Right lobe of liver (tissue), 6 donors: ENCODE results near the gene ST3GAL5. TPM values are rescaled to one million over a fixed set of nuclear protein-coding genes. Genes with fewer than 3 reads are reported as not detected.

Experiments used
- ATAC-seq, 4 donors: fragments of 200-7000 bp; cut with Tn5 transposase; one replicate each; pipeline ENCODE4 v1.9.1; 2020; ENCODE audit warnings: mild to moderate bottlenecking in 4 of 4, moderate library complexity in 4 of 4
- DNase-seq, 3 donors: peaks; one replicate each; pipeline ENCODE4 v3.0.0-alpha.2; 2020
- H3K27ac ChIP-seq, 3 donors: fragments of 200-600 bp; one replicate each; pipeline ENCODE4 v1.8.0; 2022
- H3K27me3 ChIP-seq, 2 donors: fragments of 200-600 bp; one replicate each; pipeline ENCODE4 v1.8.0; 2022
- H3K36me3 ChIP-seq, 4 donors: fragments of 200-600 bp; sonication (generic) in 1 of 4; one replicate each; pipeline versions ENCODE4 v1.5.1 to v1.8.0; 2017 to 2022; ENCODE audit warnings: control low read depth in 1 of 4
- H3K4me1 ChIP-seq, 4 donors: fragments of 200-600 bp; sonication (generic) in 1 of 4; one replicate each; pipeline versions ENCODE4 v1.5.1 to v1.8.0; 2017 to 2022; ENCODE audit warnings: control low read depth in 1 of 4
- H3K4me3 ChIP-seq, 3 donors: fragments of 200-600 bp; one replicate each; pipeline ENCODE4 v1.8.0; 2022
- H3K9me3 ChIP-seq, 4 donors: fragments of 200-600 bp; sonication (generic) in 1 of 4; one replicate each; pipeline versions ENCODE4 v1.5.1 to v1.8.0; 2017 to 2022; ENCODE audit warnings: control low read depth in 1 of 4
- POLR2A ChIP-seq: fragments of 450-650 bp; IDR thresholded peaks from one replicate; pipeline ENCODE4 v1.6.1; 2017; ENCODE audit warnings: antibody characterized with exemption, mild to moderate bottlenecking
- WGBS: methylation state at CpG from one replicate; pipeline ENCODE4 v1.1.6; 2018; ENCODE audit warnings: low coverage, low lambda C conversion rate; ENCODE audit not compliant: insufficient coverage; ENCODE audit errors: missing lambda C conversion rate; 5-methylcytosine and 5-hydroxymethylcytosine counted together
- intact Hi-C, 2 donors: fragments of 100-400 bp; cut with DNase I; formaldehyde crosslinking; loops; one replicate each; pipeline versions ENCODE4 v1.11.2 to v1.14.1; 2022
- total RNA-seq, 6 experiments: library from RNA; depleted of rRNA in 2 of 6; stranded (reverse); fragments of >200 nt in 2 of 6; fragmentation: NEBNext Ultra II Directional in 3 of 6; extraction: Animal tissue kit (Norgen Biotek cat#: 25700) in 3 of 6; gene quantifications; one replicate each; pipeline versions ENCODE4 v1.1.0 to v1.2.4, GENCODE V29; 2016 to 2023
- TF ChIP-seq, protein P1 (sequence below), 4 donors: fragments of 200-600 bp in 3 of 4; fragments of 450-650 bp in 1 of 4; IDR thresholded peaks; one replicate each; pipeline versions ENCODE4 v1.5.1 to v1.8.0; 2016 to 2022; ENCODE audit warnings: antibody characterized with exemption in 4 of 4, mild to moderate bottlenecking in 2 of 4
- donor health status: DM: no; HTN: yes; CAD: no.
- donor health status: DM: no; HTN: no; CAD: no.
- donor health status: DM: no; HTN: no; CAD: no.
- donor health status: DM: no; HTN: yes; CAD: no.
- donor health status: DM: no; HTN: yes; CAD: no.

Gene ST3GAL5
- total RNA-seq, 6 experiments from 2014 or later, result 8.6 to 22.2 (median 10.9) TPM

DNA sequence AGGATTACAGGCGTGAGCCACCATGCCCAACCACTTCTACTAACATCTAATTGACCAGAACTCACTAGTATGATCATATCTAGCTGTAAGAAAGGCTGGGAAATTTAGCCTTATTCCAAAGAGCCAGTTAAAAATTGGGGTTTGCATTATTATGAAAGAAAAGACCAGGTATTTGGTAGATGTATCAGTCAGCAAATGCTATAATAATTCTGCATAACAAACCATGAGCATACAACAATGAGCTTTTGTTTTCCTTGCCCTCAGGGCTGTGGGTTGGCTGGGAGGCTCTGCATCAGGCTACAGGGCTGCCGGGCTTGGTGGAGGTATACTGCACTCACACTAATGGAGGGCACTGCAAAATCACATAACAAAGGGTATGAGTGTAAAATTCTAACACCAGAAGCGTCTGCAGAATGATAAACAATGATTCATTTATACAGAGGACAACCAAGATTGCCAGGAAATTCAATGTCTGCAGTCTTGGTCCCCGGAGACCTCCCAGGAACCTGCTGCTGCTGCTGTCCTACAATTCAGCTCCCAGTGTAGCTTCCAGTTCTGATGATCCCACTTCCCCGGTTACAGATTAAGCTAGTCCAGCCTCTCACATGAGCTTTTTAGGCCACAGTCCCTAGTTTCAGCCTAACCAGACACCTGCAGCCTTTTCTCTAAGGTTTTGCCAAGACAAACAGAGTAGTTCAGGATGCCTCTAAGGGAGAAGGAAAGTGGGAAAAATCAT is 32.2 kb upstream of the ST3GAL5 start:
- intact Hi-C loops, result no loop called here
- WGBS, result 22% methylated on average over 4 of the region's 5 CpGs
- DNase-seq (peak in 1 of 3 donors; percentile 76), ATAC-seq (peak; percentile 76 to 87 (median 81))
- Histone ChIP-seq H3K9me3 (no peaks in the 10 kb centered on the region), H3K36me3 (no peaks in the 10 kb centered on the region), H3K27ac (peak overlapping the region in 2 of 3 donors; percentile 60 to 74), H3K4me3 (no peak overlapping the region), H3K4me1 (peaks cover 0 to 48% (median 15%) of the 10 kb centered on the region in 4 donors), H3K27me3 (no peaks in the 10 kb centered on the region)
- no peak for TF ChIP-seq POLR2A
- TF ChIP-seq, protein P1, sequence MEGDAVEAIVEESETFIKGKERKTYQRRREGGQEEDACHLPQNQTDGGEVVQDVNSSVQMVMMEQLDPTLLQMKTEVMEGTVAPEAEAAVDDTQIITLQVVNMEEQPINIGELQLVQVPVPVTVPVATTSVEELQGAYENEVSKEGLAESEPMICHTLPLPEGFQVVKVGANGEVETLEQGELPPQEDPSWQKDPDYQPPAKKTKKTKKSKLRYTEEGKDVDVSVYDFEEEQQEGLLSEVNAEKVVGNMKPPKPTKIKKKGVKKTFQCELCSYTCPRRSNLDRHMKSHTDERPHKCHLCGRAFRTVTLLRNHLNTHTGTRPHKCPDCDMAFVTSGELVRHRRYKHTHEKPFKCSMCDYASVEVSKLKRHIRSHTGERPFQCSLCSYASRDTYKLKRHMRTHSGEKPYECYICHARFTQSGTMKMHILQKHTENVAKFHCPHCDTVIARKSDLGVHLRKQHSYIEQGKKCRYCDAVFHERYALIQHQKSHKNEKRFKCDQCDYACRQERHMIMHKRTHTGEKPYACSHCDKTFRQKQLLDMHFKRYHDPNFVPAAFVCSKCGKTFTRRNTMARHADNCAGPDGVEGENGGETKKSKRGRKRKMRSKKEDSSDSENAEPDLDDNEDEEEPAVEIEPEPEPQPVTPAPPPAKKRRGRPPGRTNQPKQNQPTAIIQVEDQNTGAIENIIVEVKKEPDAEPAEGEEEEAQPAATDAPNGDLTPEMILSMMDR (IDR thresholded peaks at IDR 0.05), result no peak

DNA sequence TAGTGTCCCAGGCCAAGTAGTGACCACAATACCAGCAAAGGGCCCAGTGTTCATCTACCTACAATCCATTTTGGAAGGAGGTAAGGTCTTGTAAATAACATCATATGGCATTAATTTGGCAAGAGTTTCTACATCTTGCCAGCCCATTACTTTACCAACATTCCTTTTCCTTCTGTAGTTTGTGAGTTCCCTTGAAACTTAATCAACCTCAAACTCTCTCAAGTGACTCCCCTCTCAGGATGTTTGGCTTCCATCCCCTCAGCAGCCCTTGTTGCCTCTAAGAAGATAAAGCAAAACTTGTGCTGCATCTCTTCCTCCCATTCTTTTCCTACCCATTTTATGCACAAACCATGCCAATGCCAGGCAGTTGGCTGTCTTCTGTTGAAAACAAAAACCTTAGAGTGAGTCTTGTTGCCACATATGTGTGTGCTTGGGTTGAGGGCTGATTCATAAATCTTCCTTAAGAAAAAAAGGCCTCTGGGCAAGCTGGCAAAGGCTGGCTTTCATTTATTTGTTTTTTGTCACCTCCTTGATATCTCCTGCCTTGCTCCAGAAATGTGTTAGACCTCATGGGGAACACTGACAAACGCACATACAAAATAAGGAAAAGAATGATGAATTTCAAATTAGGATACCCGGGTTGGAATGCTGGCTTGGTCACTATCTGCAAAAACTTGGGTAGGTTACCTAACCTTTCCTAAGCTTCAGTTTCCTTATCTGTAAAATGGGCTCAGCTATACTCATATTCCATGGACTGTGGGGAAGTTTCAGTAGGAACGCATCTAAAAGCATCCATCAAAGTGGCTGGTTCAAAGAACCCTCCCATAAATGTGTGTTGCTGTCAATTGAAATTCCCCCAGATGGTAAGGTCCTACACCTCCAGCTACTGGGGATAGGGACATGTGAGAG is 29.4 kb upstream of the ST3GAL5 start:
- Histone ChIP-seq H3K27ac (no peak overlapping the region), H3K27me3 (no peaks in the 10 kb centered on the region), H3K9me3 (no peaks in the 10 kb centered on the region), H3K36me3 (no peaks in the 10 kb centered on the region), H3K4me3 (no peak overlapping the region), H3K4me1 (peaks cover 0 to 44% (median 10%) of the 10 kb centered on the region in 4 donors)
- DNase-seq (no peak), ATAC-seq (no peak)
- intact Hi-C loops, result no loop called here
- 58% methylated on average over 3 of the region's 3 CpGs for WGBS
- TF ChIP-seq, protein P1 (IDR thresholded peaks at IDR 0.05), result no peak
- TF ChIP-seq POLR2A, result no peak

DNA sequence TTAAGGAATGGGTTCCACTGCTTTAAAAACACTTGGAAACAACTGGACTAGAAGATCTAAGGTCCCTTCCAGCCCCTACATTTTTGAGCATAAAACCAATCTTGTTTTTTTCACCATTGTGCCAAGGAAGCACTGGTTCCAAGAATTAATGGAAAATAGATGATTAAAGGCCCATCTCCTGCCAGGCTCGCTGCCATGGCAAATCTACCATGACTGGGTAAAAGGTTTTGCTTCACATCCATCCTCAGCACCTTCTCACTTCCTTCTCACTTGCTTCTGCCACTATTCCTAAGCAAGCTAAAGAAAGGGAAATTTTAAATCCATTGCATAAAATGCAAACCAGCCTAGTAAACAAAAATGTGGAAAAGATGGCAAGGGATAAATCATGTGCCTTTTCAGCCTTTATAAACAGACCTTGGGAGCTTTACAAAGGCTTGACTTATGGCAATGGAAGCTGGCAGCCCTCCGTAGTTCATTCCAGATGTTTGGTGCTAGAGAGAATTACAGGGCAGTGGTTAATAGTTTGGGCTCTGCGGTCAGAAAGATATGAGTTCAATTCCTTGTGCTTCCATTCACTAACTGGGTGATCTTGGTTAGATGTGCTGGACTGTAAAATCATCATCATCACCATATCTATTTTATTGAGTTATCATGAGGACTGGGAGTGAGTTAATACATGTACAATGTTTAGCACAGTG is 27.0 kb upstream of the ST3GAL5 start:
- TF ChIP-seq, protein P1 (IDR thresholded peaks at IDR 0.05), result no peak
- TF ChIP-seq POLR2A, result no peak
- Histone ChIP-seq H3K27me3 (no peaks in the 10 kb centered on the region), H3K36me3 (no peaks in the 10 kb centered on the region), H3K4me3 (no peak overlapping the region), H3K4me1 (peaks cover 0 to 27% (median 5%) of the 10 kb centered on the region in 4 donors), H3K9me3 (no peaks in the 10 kb centered on the region), H3K27ac (no peak overlapping the region)
- intact Hi-C loops, result no loop called here
- DNase-seq (no peak), ATAC-seq (no peak)
- 100% methylated on average over 3 of the region's 3 CpGs for WGBS

DNA sequence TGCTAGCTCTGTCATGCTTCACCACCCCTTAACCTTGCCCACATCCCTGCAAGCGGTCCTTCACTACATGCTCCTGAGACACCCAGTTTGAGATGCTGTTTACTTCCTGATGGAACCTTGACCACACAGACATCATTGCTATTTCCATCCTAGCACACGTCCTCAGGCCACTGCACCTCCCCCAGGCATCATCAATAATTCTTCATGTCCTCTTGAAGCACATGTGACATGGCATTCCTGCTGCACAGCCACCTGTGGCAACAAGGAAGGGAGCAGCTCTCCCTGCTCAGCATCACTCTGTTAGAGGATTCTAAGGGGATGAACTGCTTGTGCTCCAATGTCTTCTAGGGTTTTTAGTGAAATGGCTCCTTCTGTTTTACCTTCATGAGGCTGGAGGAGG is 26.1 kb upstream of the ST3GAL5 start:
- intact Hi-C loops, result no loop called here
- H3K36me3 ChIP-seq, result no peaks in the 10 kb centered on the region
- 0% methylated on average over 1 of the region's 2 CpGs for WGBS
- H3K27ac ChIP-seq, result peak overlapping the region in 2 of 3 donors; percentile 17 to 41
- no peaks in the 10 kb centered on the region for H3K27me3 ChIP-seq
- peaks cover 0 to 27% (median 6%) of the 10 kb centered on the region in 4 donors for H3K4me1 ChIP-seq
- ATAC-seq (peak in 3 of 4 donors; percentile 5 to 15 (median 13)), DNase-seq (no peak)
- H3K9me3 ChIP-seq, result no peaks in the 10 kb centered on the region
- no peak overlapping the region for H3K4me3 ChIP-seq
- TF ChIP-seq POLR2A, result no peak
